SK-N-SH treated with all-trans-retinoic acid at 6 μM for 48 hours (cell line): ENCODE results near the gene METAP1D.
"Not testable (repeated sequence)": the region's sequence is repeated elsewhere in the genome, so short reads cannot be mapped to it uniquely, and the experiment has no call there.

ENCODE experiments used
- ATAC-seq: fragments of 200-7000 bp; cut with Tn5 transposase; 3 replicates; pipeline ENCODE4 v1.9.1; 2020; ENCODE audit warnings: mild to moderate bottlenecking, moderate library complexity
- ARNTL ChIP-seq: fragments of 450-650 bp; formaldehyde crosslinking; IDR thresholded peaks from 2 replicates; pipeline ENCODE4 v1.5.0; 2020; ENCODE audit warnings: low read depth, mild to moderate bottlenecking, moderate library complexity, borderline replicate concordance
- BACH2 ChIP-seq: fragments of 250-450 bp; sonication (Bioruptor Pico); IDR thresholded peaks from 2 replicates; pipeline ENCODE4 v1.9.0; 2021; ENCODE audit warnings: mild to moderate bottlenecking, borderline replicate concordance
- CREB5 ChIP-seq: fragments of 250-450 bp; sonication (Bioruptor Pico); IDR thresholded peaks from 2 replicates; pipeline ENCODE4 v1.5.1; 2020; ENCODE audit warnings: low read depth, mild to moderate bottlenecking, moderate library complexity
- CSDC2 ChIP-seq: fragments of 250-450 bp; sonication (Bioruptor Pico); IDR thresholded peaks from 2 replicates; pipeline ENCODE4 v1.5.0; 2020; ENCODE audit warnings: mild to moderate bottlenecking, moderate library complexity
- CSRNP3 ChIP-seq: fragments of 250-450 bp; sonication (Bioruptor Pico); IDR thresholded peaks from 2 replicates; pipeline ENCODE4 v1.5.1; 2021; ENCODE audit warnings: mild to moderate bottlenecking, moderate library complexity
- ESRRG ChIP-seq: fragments of 250-450 bp; sonication (Bioruptor Pico); IDR thresholded peaks from 2 replicates; pipeline ENCODE4 v1.6.1; 2021; ENCODE audit warnings: mild to moderate bottlenecking
- ISL1 ChIP-seq: fragments of 250-450 bp; sonication (Bioruptor Pico); IDR thresholded peaks from 2 replicates; pipeline ENCODE4 v2.1.2; 2022; ENCODE audit warnings: mild to moderate bottlenecking, moderate library complexity
- OSR1 ChIP-seq: fragments of 250-450 bp; sonication (Bioruptor Pico); IDR thresholded peaks from 2 replicates; pipeline ENCODE4 v1.8.0; 2022; ENCODE audit warnings: moderate library complexity, mild to moderate bottlenecking, inconsistent platforms
- PATZ1 ChIP-seq: fragments of 250-450 bp; sonication (Bioruptor Pico); IDR thresholded peaks from 2 replicates; pipeline ENCODE4 v1.8.0; 2020; ENCODE audit warnings: mild to moderate bottlenecking, moderate library complexity, borderline replicate concordance
- POU6F1 ChIP-seq: fragments of 250-450 bp; sonication (Bioruptor Pico); IDR thresholded peaks from 2 replicates; pipeline ENCODE4 v1.8.0; 2021; ENCODE audit warnings: low read depth, mild to moderate bottlenecking, moderate library complexity, borderline replicate concordance
- PPARA ChIP-seq: fragments of 250-450 bp; sonication (Bioruptor Pico); IDR thresholded peaks from 2 replicates; pipeline ENCODE4 v1.5.0; 2020; ENCODE audit warnings: mild to moderate bottlenecking, borderline replicate concordance
- RARB ChIP-seq: fragments of 250-450 bp; sonication (Bioruptor Pico); IDR thresholded peaks from 2 replicates; pipeline ENCODE4 v1.8.0; 2021; ENCODE audit warnings: mild to moderate bottlenecking, moderate library complexity
- TCF4 ChIP-seq: fragments of 250-450 bp; sonication (Bioruptor Pico); IDR thresholded peaks from 2 replicates; pipeline ENCODE4 v1.8.0; 2021; ENCODE audit warnings: mild to moderate bottlenecking, moderate library complexity, borderline replicate concordance
- TOX ChIP-seq: fragments of 250-450 bp; sonication (Bioruptor Pico); IDR thresholded peaks from 2 replicates; pipeline ENCODE4 v1.8.0; 2021; ENCODE audit warnings: mild to moderate bottlenecking, moderate library complexity, borderline replicate concordance
- TSHZ2 ChIP-seq: fragments of 250-450 bp; sonication (Bioruptor Pico); IDR thresholded peaks from 2 replicates; pipeline ENCODE4 v1.5.0; 2020; ENCODE audit warnings: mild to moderate bottlenecking, moderate library complexity
- ZC3H10 ChIP-seq: fragments of 250-450 bp; sonication (Bioruptor Pico); IDR thresholded peaks from 2 replicates; pipeline ENCODE4 v1.5.1; 2021; ENCODE audit warnings: mild to moderate bottlenecking, moderate library complexity
- ZFP3 ChIP-seq: fragments of 250-450 bp; sonication (Bioruptor Pico); IDR thresholded peaks from 2 replicates; pipeline ENCODE4 v1.5.0; 2020; ENCODE audit warnings: mild to moderate bottlenecking, moderate library complexity
- ZNF565 ChIP-seq: fragments of 450-650 bp; formaldehyde crosslinking; conservative IDR thresholded peaks from 2 replicates; pipeline ENCODE4 v1.5.0; 2020; ENCODE audit warnings: low read depth, mild to moderate bottlenecking, moderate library complexity
- ZNF70 ChIP-seq: fragments of 450-650 bp; formaldehyde crosslinking; IDR thresholded peaks from 2 replicates; pipeline ENCODE4 v1.5.0; 2020; ENCODE audit warnings: mild to moderate bottlenecking, moderate library complexity
- ZNF8 ChIP-seq: fragments of 450-650 bp; formaldehyde crosslinking; IDR thresholded peaks from 2 replicates; pipeline ENCODE4 v1.5.0; 2020; ENCODE audit warnings: mild to moderate bottlenecking, moderate library complexity

METAP1D gene

GRCh38 chr2:172109988-172110811 is 110.4 kb downstream of the METAP1D start:
- TF ChIP-seq ZNF70 (CRISPR knock-in tag) (no peak), TOX (no peak), ZNF565 (CRISPR knock-in tag) (no peak), CSDC2 (CRISPR knock-in tag) (no peak), POU6F1 (CRISPR knock-in tag) (no peak)
- TF ChIP-seq, all 23 proteins: peak for 0
- no peak for ATAC-seq

- peak; percentile 78 for ATAC-seq
- TF ChIP-seq ARNTL (no peak), CREB5 (CRISPR knock-in tag) (no peak), CSDC2 (CRISPR knock-in tag) (no peak), OSR1 (CRISPR knock-in tag) (no peak), ISL1 (CRISPR knock-in tag) (no peak), TSHZ2 (CRISPR knock-in tag) (no peak), ZFP3 (no peak), ZNF565 (CRISPR knock-in tag) (no peak), ESRRG (CRISPR knock-in tag) (no peak), TCF4 (no peak), PATZ1 (no peak), TOX (no peak), CSRNP3 (CRISPR knock-in tag) (no peak), ZC3H10 (CRISPR knock-in tag) (no peak), POU6F1 (CRISPR knock-in tag) (no peak), ZNF8 (CRISPR knock-in tag) (no peak), PPARA (CRISPR knock-in tag) (no peak), BACH2 (CRISPR knock-in tag) (no peak), ZNF70 (CRISPR knock-in tag) (no peak), RARB (CRISPR knock-in tag) (no peak)
Observed at GRCh38 chr2:172113617-172114016, 113.9 kb downstream of the METAP1D start.

- not testable (repeated sequence) for ATAC-seq
Observed at GRCh38 chr2:172114176-172114575, 114.4 kb downstream of the METAP1D start.
